ENCODE data around the gene BORCS8. TPM values are rescaled to one million over a fixed set of nuclear protein-coding genes. Genes with fewer than 3 reads are reported as not detected.
"Not testable (repeated sequence)": the region's sequence is repeated elsewhere in the genome, so short reads cannot be mapped to it uniquely, and the experiment has no call there.

BORCS8 gene
- total and polyA plus RNA-seq, 2 donors, result 7.8 to 23.2 TPM

GRCh38 chr19:19185853-19186740, 5.9 kb downstream of the BORCS8 start:
- no peak overlapping the region for H3K4me3 ChIP-seq (ENCODE audit: low read depth, low read length)
- no peak for DNase-seq (ENCODE audit: extremely low spot score)
- WGBS, result 64% methylated on average over 9 of the region's 9 CpGs
- H3K4me1 ChIP-seq (ENCODE audit: insufficient read depth), result no peaks in the 10 kb centered on the region
- H3K27ac ChIP-seq (ENCODE audit: low read depth), result no peak overlapping the region
- no peaks in the 10 kb centered on the region for H3K36me3 ChIP-seq (ENCODE audit: insufficient read depth)

- no peak for DNase-seq (ENCODE audit: extremely low spot score)
- Histone ChIP-seq H3K4me3 (ENCODE audit: low read depth, low read length) (no peak overlapping the region), H3K36me3 (ENCODE audit: insufficient read depth) (no peaks in the 10 kb centered on the region), H3K27ac (ENCODE audit: low read depth) (no peak overlapping the region), H3K4me1 (ENCODE audit: insufficient read depth) (no peaks in the 10 kb centered on the region)
- WGBS, result 94% methylated on average over 9 of the region's 9 CpGs
Measured at GRCh38 chr19:19181488-19181998, 10.4 kb downstream of the BORCS8 start.

DNA sequence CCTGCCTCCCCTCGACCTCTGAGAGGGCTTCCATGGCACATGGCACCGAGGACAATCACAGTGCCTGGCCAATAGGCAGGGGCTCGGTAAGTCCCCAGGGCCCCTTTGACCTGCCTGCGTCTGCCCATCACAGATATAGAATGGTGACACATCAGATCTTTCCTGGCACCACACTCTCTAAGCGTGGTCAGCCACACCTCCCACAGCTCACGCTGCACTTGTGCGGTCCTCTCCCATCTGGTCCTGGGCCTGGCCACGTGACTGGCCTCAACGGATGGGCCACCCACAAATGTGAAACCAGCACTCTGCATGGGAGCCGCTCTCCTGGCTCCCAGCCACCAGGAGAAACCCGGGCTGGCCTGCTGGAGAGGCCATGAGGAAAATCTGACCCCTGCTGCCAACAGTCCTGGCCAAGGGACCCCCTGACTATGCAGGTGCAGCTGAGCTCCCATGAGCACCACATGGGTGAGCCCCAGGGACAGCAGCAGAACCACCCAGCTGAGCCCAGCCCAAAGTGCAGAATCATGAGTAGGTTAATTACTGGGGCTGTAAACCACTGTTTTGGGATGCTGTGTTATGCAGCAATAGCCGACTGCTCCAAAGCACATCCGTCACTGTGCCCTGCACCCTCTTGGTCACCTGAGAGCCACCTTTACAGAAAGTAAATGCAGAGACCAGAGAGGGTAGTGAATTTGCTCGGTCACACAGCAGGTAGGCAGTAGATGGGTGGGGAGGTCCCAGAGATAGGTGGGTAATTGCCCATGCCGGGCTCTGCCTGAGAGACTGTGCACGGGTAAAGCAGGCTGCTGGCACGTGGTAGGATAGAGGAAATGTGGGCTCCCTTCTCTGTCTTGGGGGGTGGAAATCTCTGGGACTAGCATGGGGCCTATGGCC, 12.2 kb downstream of the BORCS8 start:
- DNase-seq (ENCODE audit: extremely low spot score), result no peak
- no peak overlapping the region for H3K4me3 ChIP-seq (ENCODE audit: low read depth, low read length)
- WGBS, result 85% methylated on average over 17 of the region's 17 CpGs
- no peak overlapping the region for H3K27ac ChIP-seq (ENCODE audit: low read depth)
- no peaks in the 10 kb centered on the region for H3K4me1 ChIP-seq (ENCODE audit: insufficient read depth)
- H3K36me3 ChIP-seq (ENCODE audit: insufficient read depth), result no peaks in the 10 kb centered on the region

- no peaks in the 10 kb centered on the region for H3K36me3 ChIP-seq (ENCODE audit: insufficient read depth)
- no peak overlapping the region for H3K27ac ChIP-seq (ENCODE audit: low read depth)
- no peak overlapping the region for H3K4me3 ChIP-seq (ENCODE audit: low read depth, low read length)
- WGBS, result 86% methylated on average over 8 of the region's 8 CpGs
- H3K4me1 ChIP-seq (ENCODE audit: insufficient read depth), result no peaks in the 10 kb centered on the region
- DNase-seq (ENCODE audit: extremely low spot score), result no peak
Measured at GRCh38 chr19:19176950-19177349, 15.0 kb downstream of the BORCS8 start.

GRCh38 chr19:19173243-19173642, 18.7 kb downstream of the BORCS8 start:
- H3K4me3 ChIP-seq (ENCODE audit: low read depth, low read length); DNase-seq (ENCODE audit: extremely low spot score); H3K4me1 ChIP-seq (ENCODE audit: insufficient read depth); H3K36me3 ChIP-seq (ENCODE audit: insufficient read depth); H3K27ac ChIP-seq (ENCODE audit: low read depth): not testable (repeated sequence)
- 90% methylated on average over 5 of the region's 5 CpGs for WGBS

DNA sequence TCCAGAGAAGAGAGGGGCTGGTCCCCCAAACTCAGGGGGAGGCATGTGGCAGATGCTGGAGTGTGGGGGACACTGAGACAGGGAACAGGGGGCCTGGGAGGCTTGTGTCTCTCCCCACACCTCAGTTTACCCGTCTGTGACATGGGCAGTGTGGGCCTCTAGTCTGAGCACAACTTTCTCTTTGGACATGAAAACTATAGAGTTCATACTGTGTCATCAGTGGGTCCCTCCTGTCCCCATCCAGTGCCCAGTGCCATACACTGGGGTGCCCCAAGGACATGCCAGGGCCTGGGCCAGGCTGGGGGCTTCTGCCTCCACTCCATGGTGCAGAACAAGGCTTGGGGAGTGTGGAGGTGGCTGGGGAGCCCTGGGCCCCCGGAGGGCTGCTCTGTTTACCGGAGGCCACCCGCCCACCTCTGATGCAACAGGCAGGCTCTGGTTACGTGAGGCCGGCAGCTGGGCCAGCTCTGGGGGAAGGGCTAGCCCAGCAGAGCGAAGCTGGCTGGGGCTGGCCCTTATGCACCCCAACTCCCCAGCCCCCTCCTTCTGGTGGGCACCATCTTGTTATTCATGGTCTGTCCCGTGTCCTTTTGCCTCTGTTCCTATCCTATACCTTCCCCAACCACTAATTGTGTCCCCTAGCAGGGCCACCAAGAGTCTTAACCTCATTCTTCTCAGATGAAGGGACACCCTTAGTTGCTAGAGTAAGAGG, 20.0 kb downstream of the BORCS8 start:
- H3K4me3 ChIP-seq (ENCODE audit: low read depth, low read length), result no peak overlapping the region
- H3K27ac ChIP-seq (ENCODE audit: low read depth), result no peak overlapping the region
- H3K4me1 ChIP-seq (ENCODE audit: insufficient read depth), result no peaks in the 10 kb centered on the region
- DNase-seq (ENCODE audit: extremely low spot score), result no peak
- no peaks in the 10 kb centered on the region for H3K36me3 ChIP-seq (ENCODE audit: insufficient read depth)
- WGBS, result 39% methylated on average over 8 of the region's 8 CpGs

GRCh38 chr19:19170873-19171672, 20.9 kb downstream of the BORCS8 start:
- Histone ChIP-seq H3K4me3 (ENCODE audit: low read depth, low read length) (no peak overlapping the region), H3K27ac (ENCODE audit: low read depth) (no peak overlapping the region), H3K4me1 (ENCODE audit: insufficient read depth) (no peaks in the 10 kb centered on the region), H3K36me3 (ENCODE audit: insufficient read depth) (no peaks in the 10 kb centered on the region)
- 67% methylated on average over 6 of the region's 6 CpGs for WGBS
- no peak for DNase-seq (ENCODE audit: extremely low spot score)

DNA sequence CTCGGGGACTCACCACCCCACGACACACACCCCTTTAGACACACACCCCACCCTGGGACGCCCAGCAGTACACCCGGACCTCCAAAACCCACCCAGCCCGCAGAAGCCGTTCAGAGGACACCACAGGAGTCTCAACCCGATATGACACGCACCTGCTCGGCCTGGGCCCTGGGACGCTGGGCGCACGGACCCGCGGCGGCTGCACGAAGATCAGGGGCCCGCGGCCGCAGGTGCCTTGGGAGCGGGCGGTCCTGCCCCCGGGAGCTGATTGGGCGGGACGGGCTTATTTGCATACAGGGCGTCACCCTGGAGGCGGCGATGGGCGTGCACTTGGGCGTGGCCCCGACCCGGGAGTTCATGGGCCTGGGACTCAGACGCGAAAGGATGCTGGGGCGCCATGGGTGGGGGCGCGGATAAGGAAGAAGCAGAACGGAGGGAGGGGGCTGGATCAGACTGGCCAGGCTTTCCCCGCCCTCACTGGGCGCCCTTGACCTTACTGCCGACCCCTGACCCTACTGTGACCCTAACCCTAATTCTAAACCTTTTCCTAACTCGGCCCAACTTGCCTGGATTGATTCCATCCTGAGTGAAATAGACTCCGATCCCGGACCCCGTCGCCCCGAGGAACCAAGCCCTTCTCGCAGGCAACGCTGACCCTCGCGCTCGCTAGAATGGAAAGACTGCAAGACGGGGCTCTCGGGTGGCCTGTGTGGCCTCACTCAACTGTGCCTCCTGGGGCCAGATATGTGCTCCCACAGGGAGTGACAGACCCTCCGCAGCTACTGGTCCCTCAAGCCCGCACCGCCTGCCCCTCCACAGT, 21.7 kb downstream of the BORCS8 start, which contains the start of gene MEF2B:
TSS of gene MEF2B (minus strand) at position 211 of the 820 bp plus-strand sequence. CDS start 19,528 bp downstream, outside the sequence.
- Histone ChIP-seq H3K4me3 (ENCODE audit: low read depth, low read length) (peak within 1 kb of the TSS; percentile 14), H3K27ac (ENCODE audit: low read depth) (no peak within 1 kb of the TSS), H3K36me3 (ENCODE audit: insufficient read depth) (no peaks in the 10 kb centered on the region), H3K4me1 (ENCODE audit: insufficient read depth) (no peaks in the 10 kb centered on the region)
- DNase-seq (ENCODE audit: extremely low spot score), result no peak
- 9% methylated on average over 56 of the region's 56 CpGs for WGBS

DNA sequence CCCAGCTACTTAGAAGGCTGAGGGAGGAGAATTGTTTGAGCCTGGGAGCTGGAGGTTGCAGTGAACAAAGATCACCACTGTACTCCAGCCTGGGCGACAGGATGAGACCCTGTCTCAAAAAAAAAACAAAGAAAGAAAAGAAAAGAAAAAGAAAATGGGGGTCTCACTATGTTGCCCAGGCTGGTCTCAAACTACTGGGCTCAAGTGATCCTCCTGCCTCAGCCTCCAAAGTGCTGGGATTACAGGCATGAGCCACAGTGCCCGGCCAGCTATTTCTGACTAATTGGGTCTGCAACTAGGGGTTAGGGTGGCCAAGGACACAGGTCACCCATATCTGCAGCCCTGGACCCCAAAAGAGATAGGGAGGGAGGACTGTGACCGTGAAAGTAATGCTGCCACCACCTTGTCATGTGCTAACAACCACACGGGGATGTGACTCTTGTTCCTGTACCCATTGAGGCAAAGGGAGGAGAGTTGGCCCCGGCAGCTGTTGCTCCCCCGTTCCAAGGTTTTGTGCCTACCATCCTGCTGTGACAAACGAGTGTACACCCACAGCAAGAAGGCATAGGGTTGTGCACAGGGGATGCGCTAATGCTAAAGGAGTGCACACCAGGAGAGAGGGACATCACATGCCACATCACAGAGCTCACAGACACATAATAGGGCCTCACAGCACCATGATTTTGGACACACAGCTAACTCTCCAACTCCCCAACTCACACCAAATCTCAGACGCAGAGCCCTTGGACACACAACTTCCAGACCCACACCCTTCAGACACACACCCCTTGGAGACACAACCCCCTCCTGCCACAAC, 22.5 kb downstream of the BORCS8 start:
- DNase-seq (ENCODE audit: extremely low spot score), result no peak
- Histone ChIP-seq H3K36me3 (ENCODE audit: insufficient read depth) (no peaks in the 10 kb centered on the region), H3K4me3 (ENCODE audit: low read depth, low read length) (no peak overlapping the region), H3K27ac (ENCODE audit: low read depth) (no peak overlapping the region), H3K4me1 (ENCODE audit: insufficient read depth) (no peaks in the 10 kb centered on the region)
- WGBS, result 80% methylated on average over 9 of the region's 9 CpGs

DNA sequence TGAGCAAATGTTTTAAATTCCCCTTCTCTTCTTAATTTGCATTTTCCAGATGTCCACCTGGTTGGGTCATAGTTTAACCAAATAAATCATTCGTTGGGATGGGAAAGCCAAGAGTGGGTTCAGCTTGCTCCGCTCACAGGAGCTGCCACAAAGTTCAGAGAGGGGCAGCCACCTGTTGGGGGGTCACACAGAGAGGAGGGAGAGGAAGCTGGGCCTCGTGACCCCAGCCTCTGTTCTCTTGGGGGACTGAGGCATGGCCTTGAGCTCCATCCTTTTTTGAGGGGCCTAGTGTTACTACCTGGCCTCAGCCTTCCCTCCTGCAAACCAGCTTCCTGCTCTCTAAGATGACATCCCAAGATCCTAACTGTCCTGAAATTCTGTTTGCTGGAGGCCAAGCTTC, 24.3 kb downstream of the BORCS8 start:
- H3K36me3 ChIP-seq (ENCODE audit: insufficient read depth), result no peaks in the 10 kb centered on the region
- 86% methylated on average over 3 of the region's 3 CpGs for WGBS
- no peaks in the 10 kb centered on the region for H3K4me1 ChIP-seq (ENCODE audit: insufficient read depth)
- no peak overlapping the region for H3K27ac ChIP-seq (ENCODE audit: low read depth)
- no peak overlapping the region for H3K4me3 ChIP-seq (ENCODE audit: low read depth, low read length)
- DNase-seq (ENCODE audit: extremely low spot score), result no peak

DNA sequence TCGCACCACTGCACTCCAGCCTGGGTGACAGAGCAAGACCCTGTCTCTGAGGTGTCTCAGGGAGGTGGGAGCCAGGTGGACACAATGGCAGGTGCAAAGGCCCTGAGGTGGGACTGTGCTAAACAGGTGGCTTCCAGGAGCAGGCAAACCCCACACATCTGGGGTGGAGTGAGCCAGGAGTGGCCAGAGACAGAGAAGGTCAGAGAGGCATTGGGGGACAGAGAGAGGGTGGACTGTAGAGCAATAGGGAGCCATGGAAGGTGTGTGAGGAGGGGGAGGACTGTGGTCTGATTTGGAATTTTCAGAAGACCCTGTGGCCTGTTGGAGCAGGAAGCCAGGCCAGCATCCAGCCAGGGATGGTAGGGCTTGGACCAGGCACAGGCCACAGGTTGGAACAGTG, 26.6 kb downstream of the BORCS8 start:
- DNase-seq (ENCODE audit: extremely low spot score), result no peak
- H3K4me1 ChIP-seq (ENCODE audit: insufficient read depth), result no peaks in the 10 kb centered on the region
- no peak overlapping the region for H3K4me3 ChIP-seq (ENCODE audit: low read depth, low read length)
- no peak overlapping the region for H3K27ac ChIP-seq (ENCODE audit: low read depth)
- WGBS, result 95% methylated on average over 1 of the region's 1 CpG
- no peaks in the 10 kb centered on the region for H3K36me3 ChIP-seq (ENCODE audit: insufficient read depth)
